IMR-90 (cell line): ENCODE data around the gene MVP. TPM values are rescaled to one million over a fixed set of nuclear protein-coding genes. Genes with fewer than 3 reads are reported as not detected.

Experiments
- ATAC-seq: fragments of 200-7000 bp; cut with Tn5 transposase; 2 replicates; pipeline ENCODE4 v1.9.1; 2020; ENCODE audit warnings: low read depth, mild to moderate bottlenecking, moderate library complexity
- BruUV-seq: library from RNA; stranded (reverse); fragments of 400-500 nt; replicated peaks from 2 replicates; lab custom pipeline; 2021; lab: Mats Ljungman, UMichigan
- CTCF ChIA-PET: fragments of 300-600 bp; formaldehyde crosslinking; extraction: SDS; loops from one replicate; lab custom pipeline; 2021; ENCODE audit warnings: antibody characterized with exemption; lab: Yijun Ruan, JAX
- POLR2A ChIA-PET: fragments of 300-600 bp; sonication (Branson Sonifier 250); formaldehyde crosslinking; loops from one replicate; lab custom pipeline; 2022; ENCODE audit warnings: antibody characterized with exemption; ENCODE audit not compliant: unreplicated experiment; lab: Charles Lee
- DNase-seq: peaks from one replicate; pipeline ENCODE4 v3.0.0; 2013
- H2AFZ ChIP-seq: replicated peaks from 2 replicates; pipeline ENCODE3; 2013; ENCODE audit warnings: low read length, mild to moderate bottlenecking; ENCODE audit not compliant: poor library complexity
- H2AK5ac ChIP-seq: 2 replicates; pipeline ENCODE4 v1.6.1; 2013; ENCODE audit warnings: low read depth, low read length, inconsistent platforms
- H2AK9ac ChIP-seq: replicated peaks from 2 replicates; pipeline ENCODE3; 2013; ENCODE audit warnings: mild to moderate bottlenecking, low read depth, low read length, moderate library complexity; ENCODE audit not compliant: poor library complexity
- H2BK120ac ChIP-seq: 2 replicates; pipeline ENCODE4 v1.6.1; 2013; ENCODE audit warnings: low read depth, low read length, inconsistent platforms
- H2BK15ac ChIP-seq: 3 replicates; pipeline ENCODE4 v1.6.1; 2013; ENCODE audit warnings: low read depth, low read length, inconsistent platforms
- H2BK20ac ChIP-seq: 2 replicates; pipeline ENCODE4 v1.6.1; 2013; ENCODE audit warnings: low read depth, mild to moderate bottlenecking, inconsistent platforms, low read length, moderate library complexity
- H2BK5ac ChIP-seq: 2 replicates; pipeline ENCODE4 v1.6.1; 2013; ENCODE audit warnings: mild to moderate bottlenecking, low read depth, low read length, inconsistent platforms; ENCODE audit not compliant: poor library complexity, severe bottlenecking
- H3K14ac ChIP-seq: replicated peaks from 2 replicates; pipeline ENCODE4 v1.6.1; 2013; ENCODE audit warnings: low read depth, low read length, inconsistent platforms
- H3K18ac ChIP-seq: 2 replicates; pipeline ENCODE4 v1.6.1; 2013; ENCODE audit warnings: low read depth, low read length, control low read depth
- H3K23ac ChIP-seq: 2 replicates; pipeline ENCODE4 v1.6.1; 2013; ENCODE audit warnings: low read depth, low read length, inconsistent platforms
- H3K27ac ChIP-seq: 2 replicates; pipeline ENCODE4 v1.5.1; 2013; ENCODE audit warnings: mild to moderate bottlenecking, control low read depth, low read length; ENCODE audit not compliant: insufficient read depth
- H3K27me3 ChIP-seq: 2 replicates; pipeline ENCODE4 v1.6.1; 2013; ENCODE audit warnings: low read length; ENCODE audit not compliant: control insufficient read depth, insufficient read depth
- H3K36me3 ChIP-seq: 2 replicates; pipeline ENCODE4 v1.6.1; 2013; ENCODE audit warnings: low read length, mixed read lengths; ENCODE audit not compliant: control insufficient read depth, insufficient read depth
- H3K4ac ChIP-seq: 2 replicates; pipeline ENCODE4 v1.6.1; 2013; ENCODE audit warnings: low read depth, low read length, inconsistent platforms
- H3K4me1 ChIP-seq: 2 replicates; pipeline ENCODE4 v1.6.1; 2013; ENCODE audit warnings: low read length, mixed read lengths; ENCODE audit not compliant: control insufficient read depth, insufficient read depth
- H3K4me2 ChIP-seq: 2 replicates; pipeline ENCODE4 v1.6.1; 2013; ENCODE audit warnings: low read depth, mild to moderate bottlenecking, control low read depth, low read length, moderate library complexity
- H3K4me3 ChIP-seq: 2 replicates; pipeline ENCODE4 v1.5.1; 2013; ENCODE audit warnings: low read depth, mild to moderate bottlenecking, control low read depth, low read length, moderate library complexity; ENCODE audit not compliant: insufficient read depth
- H3K56ac ChIP-seq: 2 replicates; pipeline ENCODE4 v1.6.1; 2013; ENCODE audit warnings: low read length, inconsistent platforms; ENCODE audit not compliant: insufficient read depth; ENCODE audit errors: extremely low read depth
- H3K79me1 ChIP-seq, 2 experiments: 2 replicates each; pipeline ENCODE4 v1.6.1; 2013; ENCODE audit warnings: low read length in 2 of 2, inconsistent platforms in 1 of 2, low read depth in 1 of 2
- H3K9ac ChIP-seq: 2 replicates; pipeline ENCODE4 v1.6.1; 2013; ENCODE audit warnings: low read depth, low read length, control low read depth
- H3K9me1 ChIP-seq: 2 replicates; pipeline ENCODE4 v1.6.1; 2013; ENCODE audit warnings: low read length, inconsistent platforms; ENCODE audit not compliant: insufficient read depth
- H3K9me3 ChIP-seq: 2 replicates; pipeline ENCODE4 v1.6.1; 2013; ENCODE audit warnings: low read length; ENCODE audit not compliant: control insufficient read depth, insufficient read depth
- H4K20me1 ChIP-seq: 2 replicates; pipeline ENCODE4 v1.6.1; 2013; ENCODE audit warnings: low read length, inconsistent platforms; ENCODE audit not compliant: insufficient read depth
- H4K5ac ChIP-seq: 2 replicates; pipeline ENCODE4 v1.6.1; 2013; ENCODE audit warnings: mild to moderate bottlenecking, low read depth, low read length, control low read depth
- H4K8ac ChIP-seq, 2 experiments: 2 replicates each; pipeline ENCODE4 v1.6.1; 2013; ENCODE audit warnings: low read depth in 2 of 2, low read length in 2 of 2, control low read depth in 1 of 2, inconsistent platforms in 1 of 2
- H4K91ac ChIP-seq: 2 replicates; pipeline ENCODE4 v1.6.1; 2013; ENCODE audit warnings: low read depth, low read length, inconsistent platforms; ENCODE audit not compliant: insufficient read depth
- CHD1 ChIP-seq: IDR thresholded peaks from 2 replicates; pipeline ENCODE4 v1.6.1; 2012; ENCODE audit warnings: low read depth, low read length, improper control_type of control experiment
- MAZ ChIP-seq: IDR thresholded peaks from 2 replicates; pipeline ENCODE4 v1.6.1; 2012; ENCODE audit warnings: low read depth, mild to moderate bottlenecking, low read length, improper control_type of control experiment, moderate library complexity, borderline replicate concordance
- WGBS, 2 experiments: methylation state at CpG; one replicate each; pipeline versions ENCODE4 v1.1.5 to v1.1.7; 2013; ENCODE audit warnings: missing lambda C conversion rate in 2 of 2; ENCODE audit not compliant: insufficient read length in 1 of 2; ENCODE audit errors: extremely low coverage in 2 of 2; 5-methylcytosine and 5-hydroxymethylcytosine counted together
- dilution Hi-C: fragments of 300-500 bp; cut with HindIII; formaldehyde crosslinking; loops from one replicate; pipeline ENCODE4 v1.14.3; 2018; ENCODE audit warnings: low sequenced_read_pairs; ENCODE audit not compliant: unreplicated experiment
- in situ Hi-C: fragments of 300-500 bp; cut with MboI; formaldehyde crosslinking; loops from 3 replicates; pipeline ENCODE4 v1.14.3; 2019; ENCODE audit warnings: low sequenced_read_pairs, inconsistent platforms, mixed read lengths
- intact Hi-C: fragments of 100-400 bp; cut with micrococcal nuclease; formaldehyde crosslinking; loops from 2 replicates; pipeline ENCODE4 v1.10.0; 2022
- polyA plus RNA-seq, 3 experiments: library from polyadenylated mRNA; depleted of rRNA; stranded (reverse); fragments of >200 nt; gene quantifications; 2 replicates each; pipeline ENCODE4 v1.2.3, GENCODE V29; 2012; ENCODE audit warnings: low replicate concordance in 1 of 3
- total RNA-seq: library from RNA; depleted of rRNA; stranded (reverse); fragments of >200 nt; gene quantifications from 2 replicates; pipeline ENCODE4 v1.2.3, GENCODE V29; 2012

The MVP gene
- total and polyA plus RNA-seq, 2 of the 4 experiments (the other 2 are of a cell fraction), result 204 to 319 TPM

GRCh38 chr16:29816694-29817441 lies 3.4 kb upstream of the MVP start:
- peak overlapping the region; percentile 89 for H3K14ac ChIP-seq
- 0% methylated on average over 4 of the region's 37 CpGs; no CpG with 5 or more reads in 1 of the 2 experiments for WGBS, 2 experiments
- intact Hi-C loops, result loop anchor here (1.0 to 5.0 kb wide), 2 partner anchors 117 to 205 kb away; partner anchors contain the start of gene C16orf92
- H2BK5ac ChIP-seq, result peak overlapping the region; percentile 95
- ATAC-seq (peak; percentile 51), DNase-seq (peak; percentile 60)
- peaks cover 6% of the 10 kb centered on the region for H3K36me3 ChIP-seq
- H2AK9ac ChIP-seq, result peak overlapping the region; percentile 98
- peaks cover 9% of the 10 kb centered on the region for H3K9me1 ChIP-seq
- H3K18ac ChIP-seq, result no peak overlapping the region; the same call in 1 of the 2 replicates
- ChIA-PET CTCF (interaction anchor here (0.8 to 2.1 kb wide), 4 partner anchors 10 to 116 kb away, joined by 3 to 10 read pairs (median 4); no protein-coding TSS in a partner anchor), POLR2A (interaction anchor here (0.7 kb wide), 1 partner anchor 83 kb away, joined by 4 read pairs; the partner anchor contains the start of gene ASPHD1)
- peak overlapping the region; percentile 91 for H3K23ac ChIP-seq
- peak overlapping the region; percentile 98 for H2AFZ ChIP-seq
- peak overlapping the region; percentile 72 for H3K4ac ChIP-seq
- peak overlapping the region; percentile 92 for H3K4me2 ChIP-seq
- peak; percentile 66; the same call in 1 of the 2 replicates for TF ChIP-seq MAZ
- no peak for TF ChIP-seq CHD1
- peaks cover 17% of the 10 kb centered on the region for H3K4me1 ChIP-seq
- no peaks in the 10 kb centered on the region for H3K27me3 ChIP-seq
- peak overlapping the region; percentile 31; the same call in 1 of the 2 replicates for H4K5ac ChIP-seq
- H3K27ac ChIP-seq, result peak overlapping the region; percentile 89
- H4K20me1 ChIP-seq, result no peaks in the 10 kb centered on the region; the same call in 1 of the 2 replicates
- peak overlapping the region; percentile 89 for H3K56ac ChIP-seq
- peak overlapping the region; percentile 44 for H2BK120ac ChIP-seq
- H3K79me1 ChIP-seq, result peaks cover 18 to 68% of the 10 kb centered on the region in 2 experiments
- peak overlapping the region; percentile 7 to 81 for H4K8ac ChIP-seq
- H3K4me3 ChIP-seq, result peak overlapping the region; percentile 62
- peak overlapping the region; percentile 79 for H3K9ac ChIP-seq
- H3K9me3 ChIP-seq, result no peaks in the 10 kb centered on the region
- no peak overlapping the region for H2BK20ac ChIP-seq
- H2AK5ac ChIP-seq, result peak overlapping the region; percentile 94
- in situ Hi-C loops, result no loop called here
- BruUV-seq, result no TSS peak
- H4K91ac ChIP-seq, result peak overlapping the region; percentile 80
- dilution Hi-C loops, result no loop called here
- peak overlapping the region; percentile 77; the same call in 1 of the 3 replicates for H2BK15ac ChIP-seq
